GM10248 (cell line): ENCODE data around the gene SGPL1.
"Not testable (repeated sequence)": the region's sequence is repeated elsewhere in the genome, so short reads cannot be mapped to it uniquely, and the experiment has no call there.

Experiments
- CTCF ChIA-PET: fragments of 300-600 bp; sonication (Branson Sonifier 250); formaldehyde crosslinking; extraction: SDS; loops from one replicate; lab custom pipeline; 2021; ENCODE audit warnings: antibody characterized with exemption; lab: Yijun Ruan, JAX
- POLR2A ChIA-PET: fragments of 350-650 bp; sonication (Branson Sonifier 250); formaldehyde crosslinking; extraction: SDS; loops from one replicate; lab custom pipeline; 2020; ENCODE audit warnings: antibody characterized with exemption; lab: Yijun Ruan, JAX
- DNase-seq: peaks from one replicate; pipeline ENCODE4 v3.0.0; 2012; ENCODE audit errors: extremely low spot score
- CTCF ChIP-seq: IDR thresholded peaks from 2 replicates; pipeline ENCODE4 v1.5.1; 2012; ENCODE audit warnings: mild to moderate bottlenecking, low read depth; ENCODE audit errors: extremely low read depth, missing control alignments, control extremely low read depth

Gene SGPL1

GRCh38 chr10:70851597-70852475 lies 36.1 kb downstream of the SGPL1 start:
- CTCF ChIA-PET: no interaction called here
- DNase-seq: no peak
- POLR2A ChIA-PET: no interaction called here
- no peak for TF ChIP-seq CTCF

- TF ChIP-seq CTCF: no peak
- ChIA-PET POLR2A (no interaction called here), CTCF (interaction anchor here (1.1 to 2.9 kb wide), 3 partner anchors 9 to 356 kb away, joined by 3 to 7 read pairs (median 4); no protein-coding TSS in a partner anchor)
- no peak for DNase-seq
Measured at GRCh38 chr10:70853038-70853437, 37.3 kb downstream of the SGPL1 start.

GRCh38 chr10:70853457-70853856 lies 37.7 kb downstream of the SGPL1 start:
- ChIA-PET CTCF (interaction anchor here (1.1 to 2.9 kb wide), 3 partner anchors 9 to 355 kb away, joined by 3 to 7 read pairs (median 4); no protein-coding TSS in a partner anchor), POLR2A (no interaction called here)

GRCh38 chr10:70856454-70856853 lies 40.7 kb downstream of the SGPL1 start:
- no peak for DNase-seq
- ChIA-PET CTCF (interaction anchor here (1.1 to 2.6 kb wide), 4 partner anchors 14 to 68 kb away, joined by 3 to 9 read pairs (median 4); no protein-coding TSS in a partner anchor), POLR2A (no interaction called here)
- no peak for TF ChIP-seq CTCF

More at GRCh38 chr10:70853457-70853856, 37.7 kb downstream of the SGPL1 start:
- no peak for TF ChIP-seq CTCF
- no peak for DNase-seq

GRCh38 chr10:70858759-70859158 lies 43.0 kb downstream of the SGPL1 start:
- CTCF ChIA-PET: interaction anchor here (0.8 to 2.0 kb wide), 5 partner anchors 11 to 44 kb away, joined by 3 to 11 read pairs (median 4); no protein-coding TSS in a partner anchor

GRCh38 chr10:70861495-70862197 lies 45.9 kb downstream of the SGPL1 start:
- DNase-seq, POLR2A ChIA-PET: not testable (repeated sequence)
- CTCF ChIA-PET: interaction anchor here (1.1 to 5.3 kb wide), 2 partner anchors 10 to 16 kb away, joined by 3 to 24 read pairs; no protein-coding TSS in a partner anchor

More at GRCh38 chr10:70858759-70859158, 43.0 kb downstream of the SGPL1 start:
- DNase-seq: no peak
- no peak for TF ChIP-seq CTCF
- POLR2A ChIA-PET: no interaction called here
